Mesothelial cell of epicardium (in vitro differentiated cells): ENCODE results near the gene TIGIT. TPM values are rescaled to one million over a fixed set of nuclear protein-coding genes. Genes with fewer than 3 reads are reported as not detected.

ENCODE experiments used
- DNase-seq, 2 experiments: peaks; one replicate each; pipeline ENCODE4 v3.0.0; 2021; ENCODE audit warnings: low spot score in 2 of 2; ENCODE audit not compliant: unreplicated experiment in 2 of 2
- H3K27ac Mint-ChIP-seq: 2 replicates; pipeline ENCODE4 v1.8.0; 2021; ENCODE audit warnings: mixed read lengths
- H3K27me3 Mint-ChIP-seq: 2 replicates; pipeline ENCODE4 v1.8.0; 2021; ENCODE audit warnings: low read depth, mixed read lengths
- H3K36me3 Mint-ChIP-seq: 2 replicates; pipeline ENCODE4 v1.8.0; 2021; ENCODE audit warnings: mixed read lengths
- H3K4me1 Mint-ChIP-seq: 2 replicates; pipeline ENCODE4 v1.8.0; 2021; ENCODE audit warnings: mixed read lengths
- H3K4me3 Mint-ChIP-seq: 2 replicates; pipeline ENCODE4 v1.8.0; 2021; ENCODE audit warnings: mild to moderate bottlenecking, moderate library complexity, mixed read lengths
- H3K9me3 Mint-ChIP-seq: 2 replicates; pipeline ENCODE4 v1.8.0; 2021; ENCODE audit warnings: mixed read lengths
- CTCF ChIP-seq: fragments of 200-600 bp; sonication (generic); IDR thresholded peaks from one replicate; pipeline ENCODE4 v1.5.0; 2021; ENCODE audit warnings: antibody characterized with exemption; ENCODE audit not compliant: unreplicated experiment
- total RNA-seq: library from RNA; stranded (reverse); gene quantifications from 3 replicates; pipeline ENCODE4 v1.2.1, GENCODE V29; 2021

TIGIT gene
- total RNA-seq, 1 donor from 2014 or later, result not detected

- DNase-seq, result no peak
- peaks cover 14% of the 10 kb centered on the region for H3K27me3 Mint-ChIP-seq
- H3K4me1 Mint-ChIP-seq, result no peaks in the 10 kb centered on the region
- no peak for TF ChIP-seq CTCF
- no peak overlapping the region for H3K27ac Mint-ChIP-seq
- no peaks in the 10 kb centered on the region for H3K36me3 Mint-ChIP-seq
- H3K4me3 Mint-ChIP-seq, result no peak overlapping the region
- H3K9me3 Mint-ChIP-seq, result no peaks in the 10 kb centered on the region
These were observed 16.9 kb downstream of the TIGIT start for GRCh38 chr3:114310695-114311094.

- H3K36me3 Mint-ChIP-seq, result no peaks in the 10 kb centered on the region
- peaks cover 6% of the 10 kb centered on the region for H3K27me3 Mint-ChIP-seq
- no peak overlapping the region for H3K27ac Mint-ChIP-seq
- H3K4me3 Mint-ChIP-seq, result no peak overlapping the region
- no peak for DNase-seq
- H3K4me1 Mint-ChIP-seq, result no peaks in the 10 kb centered on the region
- no peak for TF ChIP-seq CTCF
- no peaks in the 10 kb centered on the region for H3K9me3 Mint-ChIP-seq
These were observed 19.6 kb downstream of the TIGIT start for GRCh38 chr3:114313426-114313825.

GRCh38 chr3:114314282-114314681 is 20.5 kb downstream of the TIGIT start:
- Mint-ChIP-seq H3K36me3 (no peaks in the 10 kb centered on the region), H3K27ac (no peak overlapping the region), H3K27me3 (peaks cover 6% of the 10 kb centered on the region), H3K4me1 (peaks cover 2% of the 10 kb centered on the region), H3K4me3 (no peak overlapping the region), H3K9me3 (no peaks in the 10 kb centered on the region)
- TF ChIP-seq CTCF, result no peak
- no peak for DNase-seq

- H3K27me3 Mint-ChIP-seq, result no peaks in the 10 kb centered on the region
- no peaks in the 10 kb centered on the region for H3K9me3 Mint-ChIP-seq
- H3K4me3 Mint-ChIP-seq, result no peak overlapping the region
- TF ChIP-seq CTCF, result no peak
- peaks cover 6% of the 10 kb centered on the region for H3K4me1 Mint-ChIP-seq
- H3K27ac Mint-ChIP-seq, result no peak overlapping the region
- DNase-seq, result no peak
- no peaks in the 10 kb centered on the region for H3K36me3 Mint-ChIP-seq
These were observed 24.5 kb downstream of the TIGIT start for GRCh38 chr3:114318295-114318694.

- no peak overlapping the region for H3K27ac Mint-ChIP-seq
- peaks cover 6% of the 10 kb centered on the region for H3K4me1 Mint-ChIP-seq
- no peaks in the 10 kb centered on the region for H3K36me3 Mint-ChIP-seq
- TF ChIP-seq CTCF, result no peak
- no peaks in the 10 kb centered on the region for H3K9me3 Mint-ChIP-seq
- H3K4me3 Mint-ChIP-seq, result no peak overlapping the region
- no peaks in the 10 kb centered on the region for H3K27me3 Mint-ChIP-seq
- DNase-seq, result no peak
These were observed 25.6 kb downstream of the TIGIT start for GRCh38 chr3:114319453-114319852.

- TF ChIP-seq CTCF, result no peak
- no peak for DNase-seq
- Mint-ChIP-seq H3K4me3 (no peak overlapping the region), H3K27ac (no peak overlapping the region), H3K4me1 (peaks cover 6% of the 10 kb centered on the region), H3K27me3 (no peaks in the 10 kb centered on the region), H3K36me3 (no peaks in the 10 kb centered on the region), H3K9me3 (no peaks in the 10 kb centered on the region)
These were observed 26.4 kb downstream of the TIGIT start for GRCh38 chr3:114320246-114320645.
